Activated CD8-positive, alpha-beta T cell treated with anti-CD3 and anti-CD28 coated beads for 36 hours (primary cell): ENCODE measurements around the gene SEMA4A. TPM values are rescaled to one million over a fixed set of nuclear protein-coding genes. Genes with fewer than 3 reads are reported as not detected.

Experiments used
- ATAC-seq: fragments of 200-7000 bp; cut with Tn5 transposase; one replicate; pipeline ENCODE4 v1.10.0; 2021; ENCODE audit warnings: mild to moderate bottlenecking, moderate library complexity
- CTCF ChIA-PET: fragments of 350-600 bp; sonication (Branson Sonifier 250); formaldehyde crosslinking; loops from one replicate; lab custom pipeline; 2021; ENCODE audit warnings: antibody characterized with exemption; lab: Charles Lee
- POLR2A ChIA-PET: fragments of 350-600 bp; sonication (Branson Sonifier 250); formaldehyde crosslinking; loops from one replicate; lab custom pipeline; 2021; ENCODE audit warnings: antibody characterized with exemption; lab: Charles Lee
- DNase-seq: peaks from one replicate; pipeline ENCODE4 v3.0.0-alpha.2; 2020
- H3K27ac Mint-ChIP-seq: one replicate; pipeline ENCODE4 v1.8.0; 2021; ENCODE audit warnings: mild to moderate bottlenecking, mixed read lengths
- H3K27me3 Mint-ChIP-seq: one replicate; pipeline ENCODE4 v1.8.0; 2021; ENCODE audit warnings: mixed read lengths
- H3K36me3 Mint-ChIP-seq: one replicate; pipeline ENCODE4 v1.8.0; 2021; ENCODE audit warnings: low read depth, mixed read lengths
- H3K4me1 Mint-ChIP-seq: one replicate; pipeline ENCODE4 v1.8.0; 2021; ENCODE audit warnings: low read depth, mixed read lengths
- H3K4me3 Mint-ChIP-seq: one replicate; pipeline ENCODE4 v1.8.0; 2021; ENCODE audit warnings: mild to moderate bottlenecking, moderate library complexity, mixed read lengths
- H3K9me3 Mint-ChIP-seq: one replicate; pipeline ENCODE4 v1.8.0; 2021; ENCODE audit warnings: mixed read lengths
- CTCF ChIP-seq: fragments of 200-600 bp; IDR thresholded peaks from one replicate; pipeline ENCODE4 v1.8.0; 2022; ENCODE audit warnings: antibody characterized with exemption, mild to moderate bottlenecking
- intact Hi-C: fragments of 100-400 bp; cut with micrococcal nuclease; formaldehyde crosslinking; loops from one replicate; pipeline ENCODE4 v1.10.0; 2022
- total RNA-seq, 2 experiments: library from RNA; stranded (reverse); gene quantifications; one replicate each; pipeline ENCODE4 v1.2.3, GENCODE V29; 2021

The SEMA4A gene
- total RNA-seq, 2 experiments from 2014 or later: 23.8 to 24.7 TPM

DNA sequence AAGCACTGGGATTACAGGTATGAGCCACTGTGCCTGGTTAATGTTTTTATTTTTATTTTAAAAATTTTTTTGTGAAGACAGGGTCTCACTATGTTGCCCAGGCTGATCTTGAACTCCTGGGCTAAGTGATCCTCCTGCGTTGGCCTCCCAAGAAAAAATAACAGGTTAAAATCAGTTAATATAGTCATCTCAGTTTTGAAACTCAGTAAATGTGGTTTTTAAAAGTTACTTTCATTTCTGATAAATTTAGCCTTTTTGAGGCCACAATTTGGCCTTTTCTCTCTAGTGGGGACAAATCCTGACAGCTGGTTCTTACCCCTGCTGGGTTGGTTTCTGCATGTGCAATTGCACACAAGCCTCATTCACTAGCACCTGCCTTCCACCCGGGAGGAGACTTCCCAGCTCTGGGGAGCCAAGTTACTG, 72.7 kb downstream of the SEMA4A start:
- Mint-ChIP-seq H3K4me3 (no peak overlapping the region), H3K36me3 (peaks cover 52% of the 10 kb centered on the region), H3K9me3 (no peaks in the 10 kb centered on the region), H3K27me3 (no peaks in the 10 kb centered on the region), H3K27ac (peak overlapping the region; percentile 92), H3K4me1 (peaks cover 55% of the 10 kb centered on the region)
- DNase-seq (peak; percentile 51), ATAC-seq (peak; percentile 3)
- ChIA-PET CTCF (interaction anchor here (1.0 to 7.2 kb wide), 19 partner anchors 8 to 135 kb away, joined by 3 to 269 read pairs (median 7); partner anchors contain the start of genes PMF1, SEMA4A and SMG5), POLR2A (interaction anchor here (0.8 to 7.1 kb wide), 13 partner anchors 8 to 129 kb away, joined by 3 to 88 read pairs (median 6); partner anchors contain the start of genes BGLAP, PMF1, SEMA4A and SMG5)
- intact Hi-C loops: loop anchor here (10.0 kb wide), 1 partner anchor 131 kb away; no protein-coding TSS in a partner anchor
- TF ChIP-seq CTCF: no peak

DNA sequence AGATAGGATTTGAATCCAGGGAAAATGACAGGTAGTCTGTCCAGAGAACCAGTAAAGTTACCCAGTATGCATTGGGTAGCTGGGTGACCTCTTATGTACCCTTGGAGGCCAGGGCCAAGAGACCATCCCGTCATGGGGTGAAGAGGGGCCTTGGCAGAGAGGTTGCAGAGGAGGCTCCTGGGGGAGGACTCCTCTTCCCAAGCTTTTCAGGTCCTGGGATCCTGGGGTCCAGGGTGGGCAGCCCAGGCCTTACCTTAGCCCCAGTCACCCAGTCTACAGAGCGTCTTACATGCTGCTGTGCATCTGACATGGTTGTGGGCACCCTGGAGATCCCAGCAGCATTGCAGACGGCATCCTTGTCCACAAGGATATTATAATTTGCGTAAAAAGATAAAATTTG, 73.4 kb downstream of the SEMA4A start:
- Mint-ChIP-seq H3K27me3 (no peaks in the 10 kb centered on the region), H3K27ac (peak overlapping the region; percentile 92), H3K4me3 (no peak overlapping the region), H3K4me1 (peaks cover 48% of the 10 kb centered on the region), H3K9me3 (no peaks in the 10 kb centered on the region), H3K36me3 (peaks cover 46% of the 10 kb centered on the region)
- ChIA-PET POLR2A (interaction anchor here (0.8 to 7.1 kb wide), 11 partner anchors 8 to 130 kb away, joined by 3 to 88 read pairs (median 15); partner anchors contain the start of genes BGLAP, PMF1, SEMA4A and SMG5), CTCF (interaction anchor here (0.7 to 7.2 kb wide), 14 partner anchors 9 to 136 kb away, joined by 3 to 269 read pairs (median 15); partner anchors contain the start of genes PMF1, SEMA4A and SMG5)
- intact Hi-C loops: loop anchor here (10.0 kb wide), 1 partner anchor 132 kb away; no protein-coding TSS in a partner anchor
- no peak for DNase-seq
- ATAC-seq: no peak
- no peak for TF ChIP-seq CTCF

Other genes starting within 250 kb of the SEMA4A start
- 10 to 100 TPM; 21.6 to 24.1 TPM for gene RIT1, start 242.2 kb upstream of the SEMA4A start, total RNA-seq
- 10 to 100 TPM; 68.1 to 71.3 TPM for gene KHDC4, start 219.2 kb upstream of the SEMA4A start, total RNA-seq
- not detected for gene RXFP4, start 211.9 kb upstream of the SEMA4A start, total RNA-seq
- gene ARHGEF2, start 175.0 kb upstream of the SEMA4A start, total RNA-seq: 100 to 1,000 TPM; 147 to 150 TPM
- gene SSR2, start 132.6 kb upstream of the SEMA4A start, total RNA-seq: 100 to 1,000 TPM; 148 to 150 TPM
- 10 to 100 TPM; 36.9 to 39.8 TPM for gene UBQLN4, start 99.8 kb upstream of the SEMA4A start, total RNA-seq
- 10 to 100 TPM; 48.9 to 49.4 TPM for gene LAMTOR2, start 98.8 kb upstream of the SEMA4A start, total RNA-seq
- gene RAB25, start 92.4 kb upstream of the SEMA4A start, total RNA-seq: under 1 TPM; 0.49 to 0.63 TPM
- gene MEX3A, start 71.1 kb upstream of the SEMA4A start, total RNA-seq: under 1 TPM; 0.45 to 0.83 TPM
- 10 to 100 TPM; 51.8 to 56.6 TPM for gene LMNA, start 38.9 kb upstream of the SEMA4A start, total RNA-seq
- gene SLC25A44, start 40.5 kb downstream of the SEMA4A start, total RNA-seq: 10 to 100 TPM; 41.9 to 43.0 TPM
- 10 to 100 TPM; 89.4 to 93.7 TPM for gene PMF1, start 59.4 kb downstream of the SEMA4A start, total RNA-seq
- 1 to 10 TPM; 2.2 to 2.5 TPM for gene BGLAP, start 88.6 kb downstream of the SEMA4A start, total RNA-seq
- 1 to 10 TPM; 4.7 to 5.0 TPM for gene PAQR6, start 94.5 kb downstream of the SEMA4A start, total RNA-seq
- 10 to 100 TPM; 70.3 to 70.7 TPM for gene SMG5, start 129.2 kb downstream of the SEMA4A start, total RNA-seq
- gene TMEM79, start 130.7 kb downstream of the SEMA4A start, total RNA-seq: 1 to 10 TPM; 8.0 to 8.2 TPM
- gene GLMP, start 142.1 kb downstream of the SEMA4A start, total RNA-seq: 10 to 100 TPM in 1 of 2 experiments, 1 to 10 TPM in 1; 9.3 to 11.3 TPM
- under 1 TPM in 1 of 2 experiments, not detected in 1; 0.43 TPM for gene VHLL, start 145.7 kb downstream of the SEMA4A start, total RNA-seq
- gene CCT3, start 184.7 kb downstream of the SEMA4A start, total RNA-seq: 100 to 1,000 TPM; 379 to 388 TPM
- under 1 TPM in 1 of 2 experiments, not detected in 1; 0.72 TPM for gene TSACC, start 184.9 kb downstream of the SEMA4A start, total RNA-seq
- gene RHBG, start 215.6 kb downstream of the SEMA4A start, total RNA-seq: not detected